Measurements from ENCODE around the gene HINT2. TPM values are rescaled to one million over a fixed set of nuclear protein-coding genes. Genes with fewer than 3 reads are reported as not detected.

Gene HINT2
- total RNA-seq, 2 donors from 2014 or later, result 33.3 to 35.0 TPM

GRCh38 chr9:35813434-35814105, 1.3 kb downstream of the HINT2 start:
- peak in 2 of 7 experiments; percentile 5 to 20 for TF ChIP-seq CTCF (IDR thresholded peaks at IDR 0.05)
- no peak for TF ChIP-seq POLR2A (IDR thresholded peaks at IDR 0.05)

GRCh38 chr9:35812025-35812602, 2.7 kb downstream of the HINT2 start, which contains the start of gene SPAG8:
TSS of gene SPAG8 (minus strand) at chr9:35812262. CDS start at chr9:35812147, 115 bp downstream.
- Histone ChIP-seq H3K4me3 (peak within 1 kb of the TSS in 1 of 2 donors; percentile 22), H3K36me3 (replicated peaks in 1 of 2; ENCODE audit: insufficient read depth in 1 of 2, low read depth in 2 of 2) (no peaks in the 10 kb centered on the region), H3K9me3 (no peaks in the 10 kb centered on the region), H3K27me3 (no peaks in the 10 kb centered on the region), H3K27ac (peak within 1 kb of the TSS; percentile 18 to 98 (median 66)), H3K4me1 (peaks cover 33% of the 10 kb centered on the region)
- TF ChIP-seq CTCF (IDR thresholded peaks at IDR 0.05) (peak in 1 of 7 experiments; percentile 2), POLR2A (IDR thresholded peaks at IDR 0.05) (peak in 2 of 3 donors; percentile 59 to 66)
- DNase-seq, result peak; percentile 94 to 97 (median 96)
- peak; percentile 63 for ATAC-seq
- intact Hi-C loops (cut with DNase I), result no loop called here
- WGBS, 2 donors, result 1 to 3% methylated on average over 9 to 28 of the region's 28 CpGs

More at GRCh38 chr9:35813434-35814105, 1.3 kb downstream of the HINT2 start:
- Histone ChIP-seq H3K4me3 (no peak overlapping the region), H3K4me1 (peaks cover 33% of the 10 kb centered on the region), H3K27ac (peak overlapping the region; percentile 97 to 99 (median 98)), H3K9me3 (no peaks in the 10 kb centered on the region), H3K36me3 (replicated peaks in 1 of 2; ENCODE audit: insufficient read depth in 1 of 2, low read depth in 2 of 2) (no peaks in the 10 kb centered on the region), H3K27me3 (no peaks in the 10 kb centered on the region)
- intact Hi-C loops (cut with DNase I), result no loop called here
- 52 to 62% methylated on average over 8 to 10 of the region's 10 CpGs for WGBS, 2 donors
- ATAC-seq (no peak), DNase-seq (peak in 1 of 4 donors; percentile 18)

GRCh38 chr9:35811381-35812024, 3.3 kb downstream of the HINT2 start:
- H3K27me3 ChIP-seq, result no peaks in the 10 kb centered on the region
- H3K36me3 ChIP-seq (replicated peaks in 1 of 2; ENCODE audit: insufficient read depth in 1 of 2, low read depth in 2 of 2), result no peaks in the 10 kb centered on the region
- H3K4me3 ChIP-seq, result peak overlapping the region in 1 of 2 donors; percentile 22
- peaks cover 33% of the 10 kb centered on the region for H3K4me1 ChIP-seq
- no peak for TF ChIP-seq CTCF (IDR thresholded peaks at IDR 0.05)
- TF ChIP-seq POLR2A (IDR thresholded peaks at IDR 0.05), result no peak
- no peaks in the 10 kb centered on the region for H3K9me3 ChIP-seq
- WGBS, 2 donors, result 11% methylated on average over 10 to 12 of the region's 12 CpGs
- intact Hi-C loops (cut with DNase I), result no loop called here
- ATAC-seq (no peak), DNase-seq (peak; percentile 43 to 78 (median 54))
- H3K27ac ChIP-seq, result peak overlapping the region in 2 of 4 donors; percentile 80 to 84

- Histone ChIP-seq H3K9me3 (no peaks in the 10 kb centered on the region), H3K4me3 (no peak overlapping the region), H3K4me1 (peaks cover 33% of the 10 kb centered on the region), H3K27ac (no peak overlapping the region), H3K27me3 (no peaks in the 10 kb centered on the region), H3K36me3 (replicated peaks in 1 of 2; ENCODE audit: insufficient read depth in 1 of 2, low read depth in 2 of 2) (peaks cover 0 to 3% of the 10 kb centered on the region in 2 donors)
- WGBS, 2 donors, result 90 to 96% methylated on average over 3 to 7 of the region's 7 CpGs
- ATAC-seq (no peak), DNase-seq (no peak)
- intact Hi-C loops (cut with DNase I), result no loop called here
- no peak for TF ChIP-seq POLR2A (IDR thresholded peaks at IDR 0.05)
- TF ChIP-seq CTCF (IDR thresholded peaks at IDR 0.05), result no peak
Observed at GRCh38 chr9:35810122-35810521, 4.7 kb downstream of the HINT2 start.

Data from body of pancreas (tissue), 4 donors.